HepG2 (cell line): ENCODE data around the gene SNAP25.

Source experiments
- EP300 ChIP-seq, 3 experiments: sonication (generic) in 1 of 3; formaldehyde crosslinking in 1 of 3; IDR thresholded peaks; 2 replicates each; pipeline versions ENCODE4 v1.5.1 to v1.6.1; 2011 to 2020; ENCODE audit warnings: low read depth in 2 of 3, low read length in 2 of 3, borderline replicate concordance in 1 of 3, improper control_type of control experiment in 1 of 3, mild to moderate bottlenecking in 1 of 3, missing genetic modification reagents in 1 of 3, moderate library complexity in 1 of 3
- HDAC1 ChIP-seq: sonication (generic); formaldehyde crosslinking; IDR thresholded peaks from 2 replicates; pipeline ENCODE4 v1.5.1; 2020; ENCODE audit warnings: mild to moderate bottlenecking, missing genetic modification reagents
- IKZF4 ChIP-seq: sonication (generic); formaldehyde crosslinking; IDR thresholded peaks from 2 replicates; pipeline ENCODE4 v1.5.1; 2020; ENCODE audit warnings: borderline replicate concordance, mild to moderate bottlenecking, low read depth, missing genetic modification reagents; ENCODE audit errors: not compliant biosample characterization
- KDM4B ChIP-seq: sonication (generic); formaldehyde crosslinking; IDR thresholded peaks from 2 replicates; pipeline ENCODE4 v1.4.0; 2020; ENCODE audit warnings: missing genetic modification reagents
- NONO ChIP-seq, 2 experiments: fragments of 450-650 bp in 1 of 2; sonication (generic) in 1 of 2; formaldehyde crosslinking in 1 of 2; IDR thresholded peaks in 1 of 2; conservative IDR thresholded peaks in 1 of 2; 2 replicates each; pipeline versions ENCODE4 v1.6.1 to v1.8.0; 2017 to 2022; ENCODE audit warnings: mild to moderate bottlenecking in 1 of 2, missing genetic modification reagents in 1 of 2, moderate library complexity in 1 of 2
- RELA ChIP-seq: sonication (generic); formaldehyde crosslinking; IDR thresholded peaks from 2 replicates; pipeline ENCODE4 v1.4.0; 2020; ENCODE audit warnings: missing genetic modification reagents
- RFX1 ChIP-seq: fragments of 450-650 bp; IDR thresholded peaks from 2 replicates; pipeline ENCODE4 v1.6.1; 2017
- RFX5 ChIP-seq: IDR thresholded peaks from 2 replicates; pipeline ENCODE4 v1.6.1; 2011; ENCODE audit warnings: low read depth, low read length, improper control_type of control experiment
- SMAD9 ChIP-seq: sonication (generic); formaldehyde crosslinking; IDR thresholded peaks from 2 replicates; pipeline ENCODE4 v1.5.1; 2020; ENCODE audit warnings: mild to moderate bottlenecking, missing genetic modification reagents
- ZNF644 ChIP-seq: IDR thresholded peaks from 2 replicates; pipeline ENCODE4 v1.6.1; 2016; ENCODE audit warnings: low read depth
- ZNF678 ChIP-seq: sonication (generic); formaldehyde crosslinking; IDR thresholded peaks from 2 replicates; pipeline ENCODE4 v1.4.0; 2020; ENCODE audit warnings: mild to moderate bottlenecking, missing genetic modification reagents
- TF ChIP-seq, protein P1 (sequence below): sonication (generic); formaldehyde crosslinking; IDR thresholded peaks from 2 replicates; pipeline ENCODE4 v1.5.0; 2020; ENCODE audit warnings: mild to moderate bottlenecking, missing genetic modification reagents, moderate library complexity
- TF ChIP-seq, protein P2 (sequence below): sonication (generic); formaldehyde crosslinking; IDR thresholded peaks from 2 replicates; pipeline ENCODE4 v1.4.0; 2020; ENCODE audit warnings: missing genetic modification reagents

DNA sequence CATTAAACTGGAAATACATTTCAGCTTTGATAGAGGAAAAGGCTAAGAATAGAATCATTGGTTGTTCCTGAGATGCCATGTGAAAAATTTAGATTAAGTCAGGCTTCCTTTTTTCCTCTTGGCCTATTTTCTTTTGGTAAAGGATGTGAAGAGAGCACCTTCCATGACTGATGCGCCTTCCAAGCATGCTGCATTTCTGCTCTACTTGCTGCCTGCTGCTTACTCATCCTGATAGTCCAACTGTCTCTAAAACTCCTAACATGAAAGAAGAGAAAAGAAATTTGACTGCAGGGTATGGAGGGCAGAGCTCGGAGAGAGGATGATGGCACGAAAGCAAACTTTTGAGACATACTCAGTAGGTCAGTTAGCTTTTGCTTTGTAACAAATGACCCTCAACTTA lies 28.8 kb downstream of the SNAP25 start:
- no peak for TF ChIP-seq HDAC1 (CRISPR knock-in tag)
- TF ChIP-seq RFX1: no peak
- TF ChIP-seq EP300 (IDR thresholded peaks at IDR 0.05; ENCODE audit: low read depth in 2 of 2, low read length in 2 of 2): no peak
- no peak for TF ChIP-seq EP300 (CRISPR knock-in tag; IDR thresholded peaks at IDR 0.05; ENCODE audit: borderline replicate concordance)
- no peak for TF ChIP-seq IKZF4 (CRISPR knock-in tag)
- TF ChIP-seq, protein P1, sequence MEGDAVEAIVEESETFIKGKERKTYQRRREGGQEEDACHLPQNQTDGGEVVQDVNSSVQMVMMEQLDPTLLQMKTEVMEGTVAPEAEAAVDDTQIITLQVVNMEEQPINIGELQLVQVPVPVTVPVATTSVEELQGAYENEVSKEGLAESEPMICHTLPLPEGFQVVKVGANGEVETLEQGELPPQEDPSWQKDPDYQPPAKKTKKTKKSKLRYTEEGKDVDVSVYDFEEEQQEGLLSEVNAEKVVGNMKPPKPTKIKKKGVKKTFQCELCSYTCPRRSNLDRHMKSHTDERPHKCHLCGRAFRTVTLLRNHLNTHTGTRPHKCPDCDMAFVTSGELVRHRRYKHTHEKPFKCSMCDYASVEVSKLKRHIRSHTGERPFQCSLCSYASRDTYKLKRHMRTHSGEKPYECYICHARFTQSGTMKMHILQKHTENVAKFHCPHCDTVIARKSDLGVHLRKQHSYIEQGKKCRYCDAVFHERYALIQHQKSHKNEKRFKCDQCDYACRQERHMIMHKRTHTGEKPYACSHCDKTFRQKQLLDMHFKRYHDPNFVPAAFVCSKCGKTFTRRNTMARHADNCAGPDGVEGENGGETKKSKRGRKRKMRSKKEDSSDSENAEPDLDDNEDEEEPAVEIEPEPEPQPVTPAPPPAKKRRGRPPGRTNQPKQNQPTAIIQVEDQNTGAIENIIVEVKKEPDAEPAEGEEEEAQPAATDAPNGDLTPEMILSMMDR (CRISPR knock-in tag): no peak
- no peak for TF ChIP-seq SMAD9 (CRISPR knock-in tag)
- TF ChIP-seq RELA (CRISPR knock-in tag): no peak
- TF ChIP-seq, protein P2, sequence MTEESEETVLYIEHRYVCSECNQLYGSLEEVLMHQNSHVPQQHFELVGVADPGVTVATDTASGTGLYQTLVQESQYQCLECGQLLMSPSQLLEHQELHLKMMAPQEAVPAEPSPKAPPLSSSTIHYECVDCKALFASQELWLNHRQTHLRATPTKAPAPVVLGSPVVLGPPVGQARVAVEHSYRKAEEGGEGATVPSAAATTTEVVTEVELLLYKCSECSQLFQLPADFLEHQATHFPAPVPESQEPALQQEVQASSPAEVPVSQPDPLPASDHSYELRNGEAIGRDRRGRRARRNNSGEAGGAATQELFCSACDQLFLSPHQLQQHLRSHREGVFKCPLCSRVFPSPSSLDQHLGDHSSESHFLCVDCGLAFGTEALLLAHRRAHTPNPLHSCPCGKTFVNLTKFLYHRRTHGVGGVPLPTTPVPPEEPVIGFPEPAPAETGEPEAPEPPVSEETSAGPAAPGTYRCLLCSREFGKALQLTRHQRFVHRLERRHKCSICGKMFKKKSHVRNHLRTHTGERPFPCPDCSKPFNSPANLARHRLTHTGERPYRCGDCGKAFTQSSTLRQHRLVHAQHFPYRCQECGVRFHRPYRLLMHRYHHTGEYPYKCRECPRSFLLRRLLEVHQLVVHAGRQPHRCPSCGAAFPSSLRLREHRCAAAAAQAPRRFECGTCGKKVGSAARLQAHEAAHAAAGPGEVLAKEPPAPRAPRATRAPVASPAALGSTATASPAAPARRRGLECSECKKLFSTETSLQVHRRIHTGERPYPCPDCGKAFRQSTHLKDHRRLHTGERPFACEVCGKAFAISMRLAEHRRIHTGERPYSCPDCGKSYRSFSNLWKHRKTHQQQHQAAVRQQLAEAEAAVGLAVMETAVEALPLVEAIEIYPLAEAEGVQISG (CRISPR knock-in tag): no peak
- TF ChIP-seq KDM4B (CRISPR knock-in tag): no peak
- no peak for TF ChIP-seq ZNF644
- TF ChIP-seq RFX5: no peak
- no peak for TF ChIP-seq NONO (IDR thresholded peaks at IDR 0.05)
- no peak for TF ChIP-seq NONO (CRISPR knock-in tag; conservative IDR thresholded peaks at IDR 0.05)
- no peak for TF ChIP-seq ZNF678
